GM21723 (cell line): ENCODE results near the gene CFAP251.
"Not testable (repeated sequence)": the region's sequence is repeated elsewhere in the genome, so short reads cannot be mapped to it uniquely, and the experiment has no call there.

Experiments used
- ATAC-seq: cut with Tn5 transposase; IDR thresholded peaks from one replicate; pipeline ENCODE4 v1.9.1; 2021; ENCODE audit warnings: mild to moderate bottlenecking, moderate library complexity; ENCODE audit not compliant: unreplicated experiment

The CFAP251 gene

DNA sequence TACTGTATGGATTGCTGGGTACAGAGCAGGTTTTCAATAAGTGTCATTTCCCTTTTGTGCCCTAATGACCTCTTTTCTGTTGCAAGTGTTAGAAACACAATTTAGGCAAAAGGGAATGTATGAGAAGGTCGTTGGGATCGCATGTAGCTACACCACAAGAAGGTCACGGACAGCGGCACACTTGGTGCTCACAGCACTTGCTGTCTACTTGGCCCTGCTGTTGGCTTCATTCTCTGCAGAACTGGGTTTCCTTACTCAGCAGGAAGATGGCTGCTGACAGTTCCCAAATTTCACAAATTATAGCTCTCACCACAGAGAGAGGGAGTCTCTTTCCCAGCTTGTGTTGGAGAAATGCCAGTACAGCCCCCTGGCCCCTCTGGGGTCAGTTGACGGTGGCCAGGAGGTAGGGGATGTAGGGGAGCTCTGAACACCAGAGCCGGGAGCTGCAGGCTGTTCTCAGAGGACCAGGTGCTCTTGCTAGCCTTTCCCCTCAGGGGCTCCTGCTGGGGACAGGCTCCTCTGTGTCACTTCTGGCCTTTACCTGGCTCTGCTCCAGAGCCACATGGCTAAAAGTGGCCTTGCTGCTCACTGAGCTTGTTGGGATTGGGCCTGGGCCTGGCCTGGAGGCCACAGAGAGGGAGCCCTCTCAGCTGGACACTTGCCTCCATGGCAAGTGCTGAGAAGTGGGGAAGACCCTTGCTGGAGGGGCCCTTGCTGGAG lies 52.3 kb downstream of the CFAP251 start:
- ATAC-seq, result no peak

DNA sequence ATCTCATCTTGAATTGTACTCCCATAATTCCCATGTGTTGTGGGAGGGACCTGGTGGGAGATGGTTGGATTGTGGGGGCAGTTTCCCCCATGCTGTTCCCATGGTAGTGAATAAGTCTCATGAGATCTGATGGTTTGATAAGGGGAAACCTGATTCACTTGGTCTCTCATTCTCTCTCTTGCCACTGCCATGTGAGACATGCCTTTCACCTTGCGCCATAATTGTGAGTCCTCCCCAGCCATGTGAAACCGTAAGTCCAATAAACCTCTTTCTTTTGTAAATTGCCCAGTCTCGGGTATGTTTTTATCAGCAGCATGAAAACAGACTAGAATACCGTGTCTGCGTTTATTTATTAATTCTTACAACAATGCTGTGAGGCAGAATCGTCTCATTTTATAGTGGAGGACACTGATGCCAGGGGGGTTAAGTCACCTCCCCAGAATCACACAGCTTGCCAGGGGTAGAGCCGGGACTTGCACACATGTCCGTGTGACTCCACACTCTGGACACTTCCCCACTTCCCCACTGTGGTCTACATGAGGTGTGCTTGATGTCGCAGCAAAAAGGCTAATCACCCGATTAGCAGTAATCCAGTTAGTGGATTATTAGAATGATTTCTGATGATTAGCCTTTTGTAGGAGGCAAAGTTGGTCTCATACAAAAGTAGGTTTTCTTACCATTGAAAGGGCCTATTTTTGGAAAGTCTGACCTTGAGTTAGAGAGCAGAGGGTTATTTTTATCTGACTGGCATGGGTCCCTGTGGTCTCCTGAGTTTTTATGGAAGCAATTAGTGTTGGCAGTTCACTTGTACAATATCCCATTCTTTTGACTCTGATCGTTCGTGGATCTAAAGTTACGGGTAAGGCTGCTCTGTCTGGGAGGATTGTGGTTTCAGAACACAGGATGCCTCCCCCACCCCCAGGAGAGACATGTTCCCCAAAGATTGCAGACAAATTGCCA lies 55.9 kb downstream of the CFAP251 start:
- no peak for ATAC-seq

DNA sequence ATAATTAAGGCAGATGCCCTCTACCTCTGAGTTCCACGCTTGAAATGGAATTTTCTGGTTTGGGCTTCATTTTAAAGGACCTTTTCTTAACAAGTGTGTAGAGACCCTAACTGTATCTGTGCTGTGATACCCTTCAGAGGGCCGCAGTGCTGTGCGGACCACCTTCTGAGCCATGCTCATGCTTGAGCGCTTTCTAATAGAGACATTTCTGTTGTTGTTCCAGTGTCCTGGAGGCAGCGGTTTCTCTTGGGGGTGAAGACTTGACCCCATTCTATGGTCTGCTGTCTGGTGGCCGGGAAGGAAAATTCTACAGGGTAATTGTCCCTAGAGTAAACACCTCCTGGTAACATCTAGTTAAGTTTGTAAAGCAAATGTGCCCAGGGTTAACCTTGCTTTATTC lies 56.6 kb downstream of the CFAP251 start:
- ATAC-seq, result no peak

DNA sequence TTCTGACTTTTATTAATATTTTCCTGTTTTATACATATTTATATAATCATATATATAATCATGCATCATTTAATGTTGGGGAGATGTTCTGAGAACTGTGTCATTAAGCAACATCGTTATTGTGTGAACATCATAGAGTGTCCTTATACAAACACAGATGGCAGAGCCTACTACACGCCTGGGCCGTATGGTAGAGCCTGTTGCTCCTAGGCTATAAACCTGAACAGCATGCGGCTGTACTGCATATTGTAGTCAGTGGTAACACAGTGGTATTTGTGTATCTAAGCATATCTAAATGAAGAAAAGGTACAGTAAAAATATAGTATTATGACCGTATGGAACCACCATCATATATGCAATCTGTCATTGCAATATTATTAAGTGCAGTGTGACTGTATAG lies 58.6 kb downstream of the CFAP251 start:
- no peak for ATAC-seq

DNA sequence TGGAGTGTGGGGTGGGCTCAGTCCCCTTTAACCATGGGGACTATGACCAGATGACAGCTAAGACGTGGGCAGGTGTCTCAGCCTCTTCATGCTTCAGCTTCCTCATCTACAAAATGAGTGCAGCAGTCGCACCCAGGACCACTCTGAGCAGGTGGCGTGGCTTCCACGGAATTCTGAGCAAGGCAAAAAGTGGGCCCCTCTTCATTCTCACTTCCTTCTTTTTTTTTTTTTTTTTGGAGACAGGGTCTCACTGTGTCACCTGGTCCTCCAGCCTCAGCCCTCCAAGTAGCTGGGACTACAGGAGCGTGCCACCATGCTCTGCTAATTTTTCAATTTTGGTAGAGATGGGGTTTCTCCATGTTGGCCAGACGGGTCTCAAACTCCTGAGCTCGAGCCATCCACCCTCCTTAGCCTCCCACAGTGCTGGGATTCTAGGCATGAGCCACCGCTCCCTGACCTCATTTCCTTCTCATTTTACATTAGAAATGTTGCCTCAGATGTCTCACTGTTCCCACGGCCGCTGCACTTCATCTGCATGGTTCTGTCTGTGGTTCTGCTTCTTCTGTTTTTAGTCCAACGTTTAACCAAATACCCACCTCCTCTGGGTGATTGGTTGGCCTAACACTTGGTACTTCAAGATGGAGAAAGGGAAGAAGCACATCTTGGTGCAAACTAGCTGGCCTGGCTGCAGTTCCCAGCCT lies 61.9 kb downstream of the CFAP251 start:
- peak; percentile 43 for ATAC-seq

DNA sequence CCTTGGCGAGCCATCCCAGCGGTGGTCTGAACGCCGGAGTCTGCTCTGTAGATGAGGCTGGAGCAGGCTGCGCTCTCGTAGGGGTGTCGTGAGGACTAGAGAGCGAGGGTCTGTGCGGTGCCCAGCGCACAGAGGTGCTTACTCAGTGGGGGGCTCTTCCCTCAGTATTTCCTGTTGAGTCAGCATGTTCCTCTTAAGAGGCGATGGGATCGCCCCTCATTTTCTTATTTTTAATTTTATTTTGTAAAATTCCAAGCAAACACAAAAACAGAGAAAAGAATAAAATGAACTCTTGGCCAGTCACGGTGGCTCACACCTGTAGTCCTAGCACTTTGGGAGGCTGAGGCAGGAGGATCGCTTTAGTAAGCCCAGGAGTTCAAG lies 62.5 kb downstream of the CFAP251 start:
- peak; percentile 38 for ATAC-seq

DNA sequence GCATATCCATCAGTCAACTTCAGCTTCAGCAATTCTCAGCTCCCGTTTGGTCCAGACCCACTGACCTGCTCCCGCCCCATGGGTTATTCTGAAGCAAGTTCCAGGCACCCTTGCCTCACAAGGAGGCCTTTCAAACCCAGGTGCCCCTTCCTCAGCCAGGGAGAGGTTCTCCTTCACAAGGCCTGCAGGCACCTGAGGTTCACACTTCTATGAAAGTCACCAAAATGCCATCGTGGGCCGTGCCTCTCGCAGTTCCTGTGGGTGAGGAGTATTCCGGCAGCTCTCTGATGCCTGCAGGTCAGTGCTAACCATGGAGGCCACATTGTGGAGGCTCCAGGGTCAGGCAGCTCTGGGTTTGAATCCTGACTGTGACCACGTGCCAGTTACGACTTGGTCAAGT lies 63.1 kb downstream of the CFAP251 start:
- ATAC-seq, result no peak

DNA sequence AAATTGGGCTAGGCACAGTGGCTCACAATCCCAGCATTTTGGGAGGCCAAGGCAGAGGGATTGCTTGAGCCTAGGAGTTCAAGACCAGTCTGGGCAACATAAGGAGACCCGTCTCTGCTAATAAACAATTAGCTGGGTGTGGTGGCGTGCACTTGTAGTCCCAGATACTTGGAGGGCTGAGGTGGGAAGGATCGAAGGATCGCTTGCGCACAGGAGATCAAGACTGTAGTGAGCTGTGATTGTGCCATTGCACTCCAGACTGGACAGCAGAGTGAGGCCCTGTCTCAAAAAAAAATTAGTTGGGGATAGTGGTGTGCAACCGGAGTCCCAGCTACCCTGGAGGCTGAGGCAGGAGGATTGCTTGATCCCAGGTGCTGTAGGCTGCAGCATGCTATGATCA lies 64.6 kb downstream of the CFAP251 start:
- ATAC-seq, result no peak

DNA sequence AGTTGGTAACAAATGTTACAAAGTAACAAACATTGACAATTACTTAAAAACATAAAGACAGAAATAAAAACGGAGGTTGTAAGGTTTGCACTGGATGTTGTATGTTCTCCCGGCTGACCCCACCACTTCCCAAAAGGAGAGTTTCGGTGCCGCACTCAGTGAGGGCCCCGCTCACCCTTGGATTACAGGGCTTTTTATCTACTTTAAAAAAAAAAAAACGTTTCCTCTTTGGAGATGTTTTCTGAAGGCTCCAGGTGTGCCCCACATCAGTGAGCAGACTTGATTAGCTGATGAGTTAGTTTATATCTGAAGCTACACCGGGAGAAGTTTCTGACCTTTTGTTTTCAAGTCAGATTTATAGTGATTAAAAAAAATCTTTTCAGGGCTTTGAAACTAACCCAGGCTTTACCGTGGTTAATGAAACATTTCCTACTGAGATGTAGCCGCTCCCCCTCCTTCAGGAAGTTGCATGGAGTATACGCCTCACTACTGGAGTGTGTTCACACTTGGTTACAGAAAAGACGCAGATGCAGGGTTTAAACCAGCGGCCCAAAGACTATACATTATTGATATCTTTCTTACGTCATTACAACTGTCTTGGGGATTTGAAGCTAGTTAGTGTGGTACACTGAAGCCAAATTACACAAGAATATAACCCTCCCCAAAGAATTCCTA lies 65.3 kb downstream of the CFAP251 start:
- no peak for ATAC-seq

DNA sequence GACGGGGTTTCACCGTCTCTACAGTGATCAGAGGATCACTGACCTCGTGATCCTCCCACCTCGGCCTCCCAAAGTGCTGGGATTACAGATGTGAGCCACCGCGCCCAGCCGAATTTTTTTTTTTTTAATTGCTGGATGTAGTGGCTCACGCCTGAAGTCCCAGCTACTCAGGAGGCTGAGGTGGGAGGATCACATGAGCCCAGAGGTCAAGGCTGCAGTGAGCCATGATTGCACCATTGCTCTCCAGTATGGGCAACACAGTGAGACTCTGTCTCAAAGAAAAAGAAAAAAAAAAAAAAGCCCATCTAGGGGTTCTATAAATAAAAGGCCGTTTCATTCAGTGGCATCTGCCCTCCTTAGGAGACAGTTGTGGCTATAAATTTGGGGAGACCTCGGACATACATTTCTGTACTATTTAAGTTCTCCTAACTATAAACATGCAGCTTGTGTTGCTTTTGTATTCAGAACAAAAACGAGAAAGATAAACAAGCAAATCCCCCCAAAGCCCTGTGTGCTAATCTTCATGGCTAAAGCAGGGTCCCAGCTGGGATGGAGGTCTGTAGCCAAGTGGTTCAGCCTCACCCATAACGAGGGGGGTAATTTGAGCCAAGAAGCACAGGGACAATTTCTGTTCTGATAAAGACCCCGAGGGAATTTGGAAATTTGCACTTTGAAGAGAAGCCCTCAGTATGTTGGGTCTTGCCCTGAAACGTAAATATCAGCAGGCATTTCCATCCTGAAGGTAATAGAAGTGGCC lies 68.3 kb downstream of the CFAP251 start:
- no peak for ATAC-seq

DNA sequence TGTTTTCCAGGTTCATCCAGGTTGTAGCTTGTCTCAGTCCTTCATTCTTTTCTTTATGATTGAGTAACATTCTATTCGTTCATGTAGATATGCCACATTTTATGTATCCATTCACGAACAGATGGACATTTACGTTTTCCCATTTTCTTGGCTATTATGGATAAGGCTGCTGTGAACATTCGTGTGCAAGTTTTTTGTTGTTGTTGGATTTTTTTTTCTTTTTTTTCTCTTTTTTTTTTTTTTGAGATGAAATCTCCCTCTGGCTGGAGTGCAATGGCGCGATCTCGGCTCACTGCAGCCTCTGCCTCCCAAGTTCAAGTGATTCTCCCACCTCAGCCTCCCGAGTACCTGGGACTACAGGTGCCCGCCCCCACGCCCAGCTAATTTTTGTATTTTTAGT lies 70.1 kb downstream of the CFAP251 start:
- not testable (repeated sequence) for ATAC-seq

DNA sequence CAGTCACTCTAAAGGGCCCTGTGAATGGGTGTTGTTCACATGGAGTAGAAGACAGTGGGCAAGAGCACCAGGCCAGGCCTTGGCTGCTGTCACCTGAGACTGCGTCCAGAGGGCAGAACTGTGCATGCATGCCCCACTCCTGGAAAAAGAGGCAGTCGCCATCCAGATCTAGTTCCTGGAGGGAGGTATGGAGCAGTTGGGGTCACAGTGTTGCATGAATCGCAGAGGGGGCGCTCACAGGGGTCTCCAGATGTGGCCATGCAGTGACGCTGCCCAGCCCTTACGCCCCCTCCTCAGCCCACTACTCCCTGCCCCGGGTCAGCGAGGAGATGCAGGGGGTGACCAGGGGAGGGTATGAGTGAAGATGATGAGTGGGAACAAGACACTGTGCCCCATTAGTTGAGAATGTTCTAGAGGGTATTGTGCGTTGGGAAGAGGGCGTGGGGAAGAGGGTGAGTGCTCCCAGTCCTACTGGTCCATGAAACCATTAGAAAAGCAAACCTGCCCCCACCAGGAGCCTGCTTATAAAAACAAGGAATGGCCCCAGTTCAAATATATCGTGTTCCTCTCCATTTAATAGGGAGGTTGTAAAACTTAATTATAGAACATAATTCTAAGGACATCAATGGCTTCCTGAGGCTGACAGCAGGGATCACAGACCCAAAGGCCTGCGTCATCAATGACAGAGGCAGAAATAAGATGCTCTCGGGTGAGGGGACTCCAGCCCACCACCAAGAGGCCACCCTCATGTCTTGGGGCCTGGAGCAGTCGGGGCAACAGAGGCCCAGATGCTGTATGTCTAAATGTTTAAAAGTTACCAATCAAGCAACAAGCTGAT lies 71.1 kb downstream of the CFAP251 start:
- no peak for ATAC-seq

DNA sequence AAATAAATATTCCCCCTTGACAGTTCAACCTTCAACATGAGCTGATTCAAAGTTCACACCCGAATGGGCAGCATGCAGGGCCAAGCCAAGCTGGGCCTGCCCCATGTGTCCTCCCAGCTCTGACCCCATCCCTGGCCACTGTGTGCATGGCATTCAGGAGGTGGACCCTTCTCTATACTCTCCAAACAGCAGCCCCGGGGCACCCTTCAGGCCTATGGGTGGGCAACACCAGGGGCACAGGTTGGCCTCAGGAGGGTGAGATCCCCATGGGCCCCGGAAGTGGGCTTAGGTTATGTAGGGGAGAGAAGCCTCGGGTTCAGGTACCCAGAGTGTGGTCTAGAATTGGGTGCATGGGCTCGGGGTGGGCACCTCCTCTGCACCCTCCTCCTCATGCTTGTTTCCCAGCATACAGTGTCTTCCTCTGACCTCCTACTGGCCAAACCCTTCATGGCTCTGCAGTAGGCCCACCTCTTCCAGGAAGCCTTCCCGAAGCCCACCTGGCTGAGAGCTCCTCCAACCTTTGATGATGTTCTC lies 71.8 kb downstream of the CFAP251 start:
- no peak for ATAC-seq

DNA sequence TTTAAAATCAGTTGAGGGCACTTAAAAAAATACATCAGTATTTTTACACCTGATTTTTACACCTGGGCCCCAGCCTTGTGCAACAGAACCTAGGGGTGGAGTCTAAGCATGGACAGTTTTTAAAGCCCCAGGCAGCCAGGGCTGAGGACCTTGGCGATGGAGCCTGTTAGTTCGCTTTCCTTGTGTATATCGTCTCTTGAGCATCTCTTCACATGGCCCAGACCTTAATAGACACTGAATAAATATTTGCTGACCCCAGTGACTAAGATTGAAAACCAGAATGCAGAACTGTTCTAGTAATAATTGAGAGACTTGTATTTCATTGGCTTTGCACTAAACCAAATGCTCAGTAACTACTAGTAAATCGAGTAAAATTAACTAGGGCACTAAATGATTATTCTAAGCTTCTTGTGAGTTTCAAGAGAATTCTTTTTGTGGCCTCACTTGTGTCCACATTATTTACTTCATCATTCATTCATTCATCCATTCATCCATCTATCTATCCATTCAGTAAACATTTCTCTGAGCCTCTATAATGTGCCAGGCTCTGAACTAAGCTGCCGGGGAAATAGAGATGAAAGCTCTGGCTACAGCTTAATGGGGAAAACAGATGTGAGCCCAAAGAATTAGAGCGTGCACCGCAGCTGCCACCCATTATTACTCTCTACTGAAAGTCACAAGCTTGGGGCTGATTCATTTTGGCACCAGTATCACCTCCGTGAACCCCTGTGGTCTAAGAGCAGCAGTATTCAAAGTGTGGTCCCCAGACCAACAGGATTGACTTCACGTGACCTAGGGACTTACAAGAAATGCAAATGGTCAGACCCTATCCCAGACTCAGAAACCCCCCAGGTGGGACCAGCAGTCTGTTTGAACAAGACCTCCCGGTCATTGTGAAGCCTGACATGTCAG lies 72.6 kb downstream of the CFAP251 start:
- ATAC-seq, result peak; percentile 70

DNA sequence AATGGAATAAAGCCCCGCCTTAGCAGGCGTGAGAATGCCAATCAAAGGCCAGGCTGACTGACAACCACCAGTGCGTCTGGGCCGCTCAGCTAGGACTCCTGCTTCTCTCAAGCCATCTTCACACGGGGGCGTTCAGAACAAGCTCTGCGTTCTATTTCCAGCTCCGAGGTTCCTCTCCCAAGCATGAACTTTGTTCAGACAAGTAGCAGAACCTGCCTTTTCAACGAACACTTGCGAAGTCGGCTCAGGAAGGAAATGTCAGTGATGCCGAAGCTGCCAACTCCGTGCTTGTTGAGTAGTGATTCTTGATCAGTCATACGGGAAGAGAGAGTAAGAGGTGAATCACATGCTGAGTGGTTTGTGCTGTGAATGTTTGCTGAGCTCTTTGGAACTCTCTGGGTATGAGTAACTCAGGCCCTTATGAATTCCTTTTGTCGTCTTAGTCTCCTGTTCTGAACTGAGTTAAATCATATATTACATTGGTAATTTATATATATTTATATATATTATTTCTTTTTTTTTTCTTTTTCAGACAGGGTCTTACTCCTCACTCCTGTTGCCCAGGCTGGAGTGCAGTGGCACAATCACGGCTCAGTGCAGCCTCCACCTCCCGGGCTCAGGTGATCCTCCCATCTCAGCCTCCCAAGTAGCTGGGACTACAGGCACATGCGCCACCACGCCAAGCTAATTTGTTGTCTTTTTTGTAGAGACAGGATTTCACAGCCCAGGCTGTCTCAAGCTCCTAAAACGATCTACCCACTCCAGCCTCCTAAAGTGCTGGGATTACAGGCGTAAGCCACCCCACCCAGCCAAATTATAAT lies 73.9 kb downstream of the CFAP251 start:
- ATAC-seq, result peak; percentile 83

DNA sequence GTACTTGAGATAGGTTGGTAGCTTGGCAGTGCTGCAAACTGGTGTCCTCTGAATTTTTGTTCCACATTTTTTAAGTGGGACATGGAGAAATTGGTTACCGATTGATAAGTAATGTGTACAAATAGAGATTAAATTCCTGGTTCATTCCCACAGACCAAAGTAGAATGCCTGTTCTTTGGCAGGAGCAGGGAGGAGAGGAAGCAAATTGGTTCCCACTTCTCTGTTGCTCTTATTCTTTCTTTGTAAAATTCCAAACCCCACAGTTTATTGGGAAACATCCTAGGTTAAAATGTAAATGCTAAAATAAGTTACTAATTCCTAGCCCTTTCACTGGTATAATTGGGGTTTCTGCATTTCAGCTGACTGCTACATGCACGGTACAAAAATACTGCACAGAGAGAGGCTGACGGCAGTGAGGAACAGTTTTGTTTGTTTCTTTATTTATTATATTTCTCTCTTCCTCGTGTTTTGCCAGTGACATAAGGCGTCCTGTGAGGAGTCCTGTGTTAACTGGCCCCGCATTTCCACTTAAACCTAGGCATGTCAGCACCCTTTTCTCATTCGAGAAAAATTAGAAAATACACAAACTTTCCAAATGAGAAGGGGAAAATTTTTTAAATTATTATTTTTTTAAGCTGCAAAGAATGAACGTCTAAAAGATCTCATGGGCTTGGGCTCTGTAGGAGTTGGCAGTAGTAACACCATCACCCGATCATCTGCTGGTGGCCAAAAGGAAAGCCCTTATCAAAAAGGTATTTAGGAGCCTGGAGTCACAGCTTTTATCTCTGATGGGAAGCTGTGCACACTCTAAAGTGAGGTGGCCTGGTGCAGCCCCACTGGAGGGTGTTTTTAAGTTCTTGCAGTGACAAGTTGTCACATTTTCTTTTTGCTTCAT lies 77.9 kb downstream of the CFAP251 start:
- ATAC-seq, result no peak
